GM19035 (cell line): ENCODE results near the gene SLC16A6.
"Not testable (repeated sequence)": the region's sequence is repeated elsewhere in the genome, so short reads cannot be mapped to it uniquely, and the experiment has no call there.

Experiments used
- ATAC-seq: cut with Tn5 transposase; IDR thresholded peaks from one replicate; pipeline ENCODE4 v1.9.1; 2021; ENCODE audit not compliant: unreplicated experiment

SLC16A6 gene

GRCh38 chr17:68314916-68315535 lies 24.1 kb upstream of the SLC16A6 start:
- no peak for ATAC-seq

DNA sequence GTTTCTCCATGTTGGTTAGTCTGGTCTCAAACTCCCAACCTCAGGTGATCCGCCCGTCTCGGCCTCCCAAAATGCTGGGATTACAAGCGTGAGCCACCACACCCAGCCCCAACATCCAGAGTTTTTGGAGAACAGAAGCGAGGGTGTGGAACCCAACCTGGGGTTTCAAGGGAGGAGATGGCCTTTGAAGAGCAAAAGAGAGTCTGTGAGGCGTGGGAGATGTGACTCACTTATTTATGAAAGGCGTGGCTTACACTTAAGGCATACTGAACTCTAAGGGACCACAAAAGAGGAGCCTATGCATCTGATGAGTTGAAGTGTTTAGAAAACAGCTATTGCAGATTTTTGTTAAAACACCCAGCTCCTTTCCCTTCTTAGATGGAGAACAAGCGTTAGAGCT lies 19.2 kb upstream of the SLC16A6 start:
- no peak for ATAC-seq

GRCh38 chr17:68309066-68309670 lies 18.2 kb upstream of the SLC16A6 start:
- ATAC-seq: not testable (repeated sequence)

DNA sequence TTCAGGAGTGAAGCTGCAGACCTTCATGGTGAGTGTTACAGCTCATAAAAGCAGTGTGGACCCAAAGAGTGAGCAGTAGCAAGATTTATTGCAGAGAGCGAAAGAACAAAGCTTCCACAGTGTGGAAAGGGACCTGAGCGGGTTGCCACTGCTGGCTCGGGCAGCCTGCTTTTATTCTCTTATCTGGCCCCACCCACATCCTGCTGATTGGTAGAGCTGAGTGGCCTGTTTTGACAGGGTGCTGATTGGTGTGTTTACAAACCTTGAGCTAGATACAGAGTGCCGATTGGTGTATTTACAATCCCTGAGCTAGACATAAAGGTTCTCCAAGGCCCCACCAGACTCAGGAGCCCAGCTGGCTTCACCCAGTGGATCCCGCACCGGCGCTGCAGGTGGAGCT lies 17.6 kb upstream of the SLC16A6 start:
- ATAC-seq: not testable (repeated sequence)

- ATAC-seq: no peak
These were observed 16.5 kb upstream of the SLC16A6 start for GRCh38 chr17:68307443-68307842.

- ATAC-seq: no peak
These were observed 15.9 kb upstream of the SLC16A6 start for GRCh38 chr17:68306819-68307218.

DNA sequence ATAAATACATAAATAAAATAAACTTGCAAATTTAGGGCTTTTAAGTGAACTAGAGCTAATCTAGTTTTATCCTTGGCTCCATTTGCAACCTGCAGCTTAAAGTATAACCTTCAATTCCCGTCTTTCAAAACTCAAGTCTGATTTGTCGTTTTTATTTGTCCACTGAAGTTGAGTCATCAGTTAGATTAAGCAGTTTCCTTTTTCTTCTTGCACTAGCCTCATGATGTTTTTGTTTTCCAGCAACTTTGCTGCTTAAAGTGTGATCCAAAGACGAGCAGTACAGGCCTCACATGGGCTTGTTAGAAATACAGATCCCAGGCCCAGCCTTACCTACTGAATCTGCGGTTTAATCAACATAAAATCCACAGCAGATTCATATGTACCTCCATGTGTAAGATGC lies 14.2 kb upstream of the SLC16A6 start:
- ATAC-seq: no peak

- no peak for ATAC-seq
These were observed 13.8 kb upstream of the SLC16A6 start for GRCh38 chr17:68304706-68305105.

GRCh38 chr17:68302666-68303065 lies 11.7 kb upstream of the SLC16A6 start:
- no peak for ATAC-seq

DNA sequence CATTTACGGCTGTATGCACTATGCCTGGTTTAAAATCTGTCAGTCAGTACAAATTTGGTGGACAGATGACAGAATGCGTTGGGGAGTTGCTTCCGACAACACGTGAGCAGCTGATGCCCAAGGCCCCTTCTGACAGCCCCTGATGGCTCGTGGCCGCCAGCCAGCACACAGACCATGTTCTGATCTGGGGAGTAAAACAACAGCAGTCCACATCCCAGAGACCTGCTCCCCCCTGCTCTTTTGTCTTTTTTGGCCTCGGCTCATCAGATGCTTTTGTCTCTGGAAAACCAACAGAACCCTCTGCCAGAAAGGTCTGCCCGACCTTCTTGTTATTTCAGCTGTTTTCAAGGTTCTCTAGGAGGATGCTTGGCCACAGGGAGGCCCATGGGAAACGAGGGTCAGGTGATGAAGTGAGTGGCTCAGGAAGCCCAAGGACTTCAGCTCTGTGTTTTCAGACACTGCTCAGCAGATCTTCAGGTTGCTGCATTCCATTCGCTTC lies 11.2 kb upstream of the SLC16A6 start:
- ATAC-seq: no peak

GRCh38 chr17:68301438-68301959 lies 10.6 kb upstream of the SLC16A6 start:
- no peak for ATAC-seq

DNA sequence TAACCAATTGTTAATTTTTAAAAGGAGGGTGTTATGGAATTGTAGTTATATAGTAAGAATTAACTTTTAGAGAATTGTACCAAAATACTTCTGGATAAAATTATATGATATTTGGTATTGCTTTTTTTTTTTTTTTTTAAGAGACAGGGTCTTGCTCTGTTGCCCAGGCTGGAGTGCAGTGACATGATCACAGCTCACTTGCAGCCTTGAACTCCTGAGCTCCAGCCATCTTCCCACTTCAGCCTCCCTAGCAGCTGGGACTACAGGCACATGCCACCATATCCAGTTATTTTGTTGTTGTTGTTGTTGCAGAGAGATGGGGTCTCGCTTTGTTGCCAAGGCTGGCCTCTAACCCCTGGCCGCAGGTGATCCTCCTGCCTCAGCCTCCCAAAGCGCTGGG lies 8.9 kb upstream of the SLC16A6 start:
- ATAC-seq: no peak

DNA sequence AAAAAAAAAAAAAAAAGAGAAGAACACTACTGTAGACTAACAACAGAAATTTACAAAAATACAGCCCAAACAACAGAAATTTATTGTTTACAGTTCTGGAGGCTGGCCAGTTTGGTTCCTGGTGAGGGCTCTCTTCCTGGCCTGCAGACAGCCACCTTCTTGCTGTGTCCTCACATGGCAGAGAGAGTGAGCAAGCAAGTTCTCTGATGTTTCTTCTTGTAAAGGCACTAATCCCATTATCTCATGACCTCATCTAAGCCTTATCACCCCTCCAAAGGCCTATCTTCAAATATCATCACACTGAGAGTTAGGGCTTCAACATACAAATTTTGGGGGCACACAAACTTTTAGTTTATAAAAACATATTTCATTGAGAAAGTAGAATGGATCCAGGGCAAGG lies 7.7 kb upstream of the SLC16A6 start:
- no peak for ATAC-seq

GRCh38 chr17:68297195-68297594 lies 6.3 kb upstream of the SLC16A6 start:
- no peak for ATAC-seq

DNA sequence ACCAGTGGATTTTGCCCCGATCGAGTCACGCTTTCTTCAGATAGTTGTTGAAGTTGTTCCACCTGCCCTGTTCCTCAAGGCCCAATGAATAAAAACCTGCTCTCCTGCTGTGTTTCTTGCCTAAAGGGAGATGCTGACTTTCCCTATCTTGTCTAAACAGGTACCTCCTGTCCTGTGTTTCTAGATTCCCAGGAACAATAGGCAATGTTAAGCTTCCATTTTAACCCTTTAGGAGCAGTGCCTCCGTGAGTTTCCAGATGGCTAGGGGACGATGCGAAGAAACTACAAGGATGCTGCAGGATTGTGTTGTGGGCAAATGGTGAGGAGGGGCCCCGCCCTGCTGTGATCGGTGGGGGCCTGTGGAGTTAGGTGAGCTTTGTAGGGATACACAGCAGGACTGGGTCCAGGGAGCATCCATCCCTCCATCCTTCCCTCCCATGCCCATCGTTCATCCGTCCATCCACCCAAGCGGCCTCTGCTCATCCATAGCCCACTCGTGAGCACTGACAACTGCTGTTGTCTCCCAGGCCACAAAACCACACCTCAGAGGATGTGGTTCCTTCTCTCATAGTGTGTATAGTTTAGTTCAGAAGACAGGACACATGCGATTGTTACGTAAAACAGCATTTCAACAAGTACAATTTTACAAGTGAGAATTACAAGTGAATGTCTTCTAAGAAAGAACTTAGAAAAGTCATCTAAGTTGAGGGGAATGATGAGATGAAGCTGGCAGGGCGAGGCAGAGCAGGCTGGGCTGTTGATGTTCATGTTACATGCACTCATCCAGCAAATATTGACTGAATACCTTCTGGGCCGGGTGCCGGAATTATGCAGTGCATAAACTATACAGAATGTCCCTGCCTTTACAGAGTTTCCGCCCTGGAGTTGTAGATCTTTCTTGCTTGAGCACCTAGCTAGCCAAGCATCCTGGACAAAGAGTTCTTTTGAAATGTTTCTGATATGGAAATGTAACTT lies 5.6 kb upstream of the SLC16A6 start:
- no peak for ATAC-seq

GRCh38 chr17:68295086-68295485 lies 4.2 kb upstream of the SLC16A6 start:
- no peak for ATAC-seq

- no peak for ATAC-seq
These were observed 3.7 kb upstream of the SLC16A6 start for GRCh38 chr17:68294617-68295016.

DNA sequence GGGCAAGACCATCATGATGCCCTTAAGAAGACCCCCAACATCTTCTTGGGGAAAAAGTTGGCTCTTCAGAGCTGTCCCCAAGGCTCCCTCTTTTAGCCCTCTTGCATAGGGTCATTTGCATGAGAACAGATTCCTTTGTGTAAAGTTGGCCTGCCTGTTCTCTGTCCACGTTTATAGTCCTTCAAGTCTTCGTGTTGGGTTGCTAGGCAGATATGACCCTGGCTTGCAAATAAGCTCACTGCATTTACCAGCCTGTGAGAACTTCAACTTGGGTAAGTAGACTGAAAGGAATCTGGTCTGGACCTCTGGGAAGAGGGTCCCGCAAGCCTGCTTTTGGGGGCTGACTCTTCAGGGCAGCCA lies 3.2 kb upstream of the SLC16A6 start:
- no peak for ATAC-seq

DNA sequence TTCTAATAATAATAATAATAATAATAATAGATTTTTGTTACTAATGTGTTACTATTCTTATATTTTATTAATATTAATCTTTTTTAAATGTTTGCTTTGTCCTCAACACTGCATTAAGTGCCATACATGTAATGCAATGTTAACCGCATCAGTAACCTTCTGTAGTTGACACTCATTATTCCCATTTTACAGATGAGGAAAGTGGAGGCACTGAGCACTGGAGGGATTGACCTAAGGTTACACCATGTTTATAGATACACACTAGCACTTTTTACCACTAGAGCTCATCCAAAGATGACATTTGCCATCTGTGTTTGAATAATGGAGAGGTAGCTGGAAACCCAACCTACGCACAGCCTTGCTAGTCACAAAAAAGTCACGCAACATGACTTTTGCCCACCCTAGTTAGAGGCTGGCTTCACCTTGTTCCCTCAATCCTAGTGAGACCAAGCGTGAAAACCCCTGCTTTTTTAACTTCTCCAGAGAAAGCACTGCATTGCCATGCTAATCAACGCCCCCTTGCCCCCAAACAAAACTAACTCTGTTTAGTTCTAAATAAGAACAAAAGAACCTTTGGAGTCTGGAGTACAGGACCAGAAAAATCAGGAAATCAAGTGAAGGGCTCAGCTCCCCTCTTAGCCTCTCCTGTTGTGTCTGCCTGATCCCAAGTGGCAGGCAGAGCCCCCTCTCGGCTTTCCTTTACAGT lies 2.7 kb upstream of the SLC16A6 start:
- ATAC-seq: no peak

DNA sequence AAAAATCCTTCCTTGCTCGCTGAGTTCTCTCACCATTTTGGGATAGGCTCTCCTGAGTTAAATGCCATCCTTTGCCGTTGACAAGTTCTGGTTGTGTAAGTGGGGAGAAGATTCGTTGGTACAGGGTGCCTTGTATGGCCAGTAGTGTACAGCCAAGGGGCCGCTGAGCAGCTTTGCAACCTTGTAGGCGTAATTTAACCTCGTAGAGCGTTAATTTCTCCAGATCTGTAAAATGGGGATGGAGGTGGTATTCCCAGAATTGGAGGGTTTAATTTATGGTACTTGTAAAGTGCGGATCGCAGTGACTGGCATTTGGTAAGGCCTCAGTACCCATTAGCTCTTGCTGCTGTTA lies 1.7 kb upstream of the SLC16A6 start:
- ATAC-seq: no peak
